ENCODE results near the gene TXNRD1. TPM values are rescaled to one million over a fixed set of nuclear protein-coding genes. Genes with fewer than 3 reads are reported as not detected.
A peak's percentile ranks its signal among the peaks of the same experiment; 100 is the strongest.

The TXNRD1 gene
- total RNA-seq, 4 donors from 2014 or later = 23.4 to 43.2 (median 35.6) TPM

- DNase-seq (ENCODE audit: low spot score in 2 of 2) = no peak
Observed at GRCh38 chr12:104199964-104200363, 15.6 kb upstream of the TXNRD1 start.

GRCh38 chr12:104201238-104202001 lies 14.2 kb upstream of the TXNRD1 start:
- H3K4me3 ChIP-seq (ENCODE audit: low read depth, poor library complexity, severe bottlenecking) = no peak overlapping the region
- WGBS, 2 donors = 47 to 48% methylated on average over 3 of the region's 3 CpGs
- peak in 1 of 2 donors; percentile 34 for DNase-seq (ENCODE audit: low spot score in 2 of 2)
- peak in 1 of 3 donors; percentile 18 for TF ChIP-seq CTCF (IDR thresholded peaks at IDR 0.05)
- TF ChIP-seq POLR2A (IDR thresholded peaks at IDR 0.05) = no peak
- intact Hi-C loops (cut with DNase I; ENCODE audit: low total_unique reads) = loop anchor here (2.0 to 5.0 kb wide), 2 partner anchors 157 to 851 kb away; no protein-coding TSS in a partner anchor

More at GRCh38 chr12:104199964-104200363, 15.6 kb upstream of the TXNRD1 start:
- TF ChIP-seq POLR2A (IDR thresholded peaks at IDR 0.05) = no peak
- TF ChIP-seq CTCF (IDR thresholded peaks at IDR 0.05) = no peak
- 77 to 85% methylated on average over 2 of the region's 2 CpGs for WGBS, 2 donors
- H3K4me3 ChIP-seq (ENCODE audit: low read depth, poor library complexity, severe bottlenecking) = no peak overlapping the region
- intact Hi-C loops (cut with DNase I; ENCODE audit: low total_unique reads) = loop anchor here (2.0 to 5.0 kb wide), 2 partner anchors 159 to 852 kb away; no protein-coding TSS in a partner anchor

GRCh38 chr12:104204690-104205480 lies 10.7 kb upstream of the TXNRD1 start:
- no peak for DNase-seq (ENCODE audit: low spot score in 2 of 2)
- WGBS, 2 donors = 90% methylated on average over 19 of the region's 19 CpGs
- no peak for TF ChIP-seq CTCF (IDR thresholded peaks at IDR 0.05)
- TF ChIP-seq POLR2A (IDR thresholded peaks at IDR 0.05) = no peak
- intact Hi-C loops (cut with DNase I; ENCODE audit: low total_unique reads) = loop anchor here (5.0 kb wide), 1 partner anchor 847 kb away; no protein-coding TSS in a partner anchor
- no peak overlapping the region for H3K4me3 ChIP-seq (ENCODE audit: low read depth, poor library complexity, severe bottlenecking)

GRCh38 chr12:104207416-104208205 lies 8.0 kb upstream of the TXNRD1 start:
- DNase-seq (ENCODE audit: low spot score in 2 of 2) = no peak
- TF ChIP-seq POLR2A (IDR thresholded peaks at IDR 0.05) = no peak
- TF ChIP-seq CTCF (IDR thresholded peaks at IDR 0.05) = no peak
- no peak overlapping the region for H3K4me3 ChIP-seq (ENCODE audit: low read depth, poor library complexity, severe bottlenecking)
- 75 to 76% methylated on average over 8 of the region's 8 CpGs for WGBS, 2 donors
- intact Hi-C loops (cut with DNase I; ENCODE audit: low total_unique reads) = no loop called here

- 86 to 91% methylated on average over 4 of the region's 4 CpGs for WGBS, 2 donors
- H3K4me3 ChIP-seq (ENCODE audit: low read depth, poor library complexity, severe bottlenecking) = no peak overlapping the region
- intact Hi-C loops (cut with DNase I; ENCODE audit: low total_unique reads) = no loop called here
- no peak for DNase-seq (ENCODE audit: low spot score in 2 of 2)
- TF ChIP-seq POLR2A (IDR thresholded peaks at IDR 0.05) (no peak), CTCF (IDR thresholded peaks at IDR 0.05) (no peak)
Observed at GRCh38 chr12:104212516-104212915, 3.1 kb upstream of the TXNRD1 start.

Measured in lower leg skin (tissue), 4 donors.